HT-29 (cell line): Measurements from ENCODE around the gene MBD3L1. TPM values are rescaled to one million over a fixed set of nuclear protein-coding genes. Genes with fewer than 3 reads are reported as not detected.

ENCODE experiments used
- DNase-seq: peaks from one replicate; pipeline ENCODE4 v3.0.0-alpha.2; 2015; ENCODE audit warnings: low spot score
- total RNA-seq: library from RNA; depleted of rRNA; stranded (reverse); fragments of >200 nt; shearing (Covaris generic); gene quantifications from 2 replicates; pipeline ENCODE4 v1.2.3, GENCODE V29; 2014; rRNA removed

The MBD3L1 gene
- total RNA-seq, 1 experiment from 2014 or later: not detected

DNA sequence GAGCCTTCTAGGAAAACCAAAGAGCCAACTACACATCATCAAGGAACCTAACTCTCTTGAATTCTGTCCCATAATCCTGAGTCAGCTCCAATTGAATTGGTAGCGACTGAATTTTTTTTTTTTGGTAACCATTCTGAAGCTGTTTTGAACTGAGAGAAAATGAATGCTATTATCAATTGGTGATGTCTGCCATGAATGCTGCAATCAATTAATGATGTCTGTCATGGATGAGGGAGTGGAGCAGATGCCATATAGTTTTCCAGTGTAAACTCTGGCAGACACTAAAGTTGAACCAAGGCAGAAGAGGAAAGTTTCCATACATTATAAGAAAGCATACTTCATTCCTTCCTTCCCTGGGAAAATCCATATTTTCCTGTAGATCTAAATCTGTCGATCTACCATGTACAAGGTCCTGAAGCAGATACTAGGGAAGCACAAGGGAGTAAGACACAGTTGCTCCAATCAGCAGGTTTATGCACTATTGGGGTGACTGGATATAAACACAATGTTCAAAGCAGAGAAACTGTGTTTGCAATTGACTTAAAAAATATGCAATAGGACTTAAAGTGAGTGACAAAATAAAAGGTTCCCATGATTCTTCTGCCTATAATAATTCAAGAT is 48.8 kb downstream of the MBD3L1 start:
- DNase-seq: no peak

- no peak for DNase-seq
These were observed 49.3 kb downstream of the MBD3L1 start for GRCh38 chr19:8881512-8881911.

GRCh38 chr19:8884416-8884815 is 52.2 kb downstream of the MBD3L1 start:
- no peak for DNase-seq

DNA sequence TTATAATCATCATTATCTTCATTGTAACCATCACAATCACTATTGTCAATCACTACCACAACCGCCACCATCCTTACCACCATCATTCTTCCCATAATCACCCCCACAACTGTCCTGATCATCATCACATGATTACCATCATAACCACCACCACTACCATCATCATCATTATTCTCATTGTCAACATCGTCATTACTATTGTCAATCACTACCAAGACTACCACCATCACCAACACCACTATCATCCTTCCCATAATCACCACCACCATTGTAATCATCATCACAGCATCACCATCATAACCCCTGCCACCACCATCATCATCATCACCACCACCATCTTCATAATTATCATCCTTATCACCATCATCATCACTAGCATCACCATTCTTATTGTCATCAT is 55.2 kb downstream of the MBD3L1 start:
- no peak for DNase-seq

DNA sequence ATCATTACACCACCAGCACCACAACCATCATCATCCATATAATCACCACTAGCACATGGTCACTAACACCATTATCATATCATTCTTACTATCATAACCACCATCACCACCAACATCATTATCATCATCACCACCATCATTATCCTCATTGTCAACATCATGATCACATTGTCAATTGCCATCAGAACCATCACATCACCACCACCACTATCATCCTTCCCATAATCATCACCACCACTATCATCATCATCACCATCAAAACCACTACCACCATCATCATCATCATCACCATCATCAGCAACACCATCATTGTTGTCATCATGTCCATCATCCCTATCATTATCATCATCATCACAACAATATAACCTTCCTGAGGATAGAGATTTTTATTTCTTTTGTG is 58.1 kb downstream of the MBD3L1 start:
- DNase-seq: no peak

Other genes starting within 250 kb of the MBD3L1 start
- not detected in 2 replicates for gene ADAMTS10, start 221.7 kb upstream of the MBD3L1 start, total RNA-seq
- gene NFILZ, start 201.7 kb upstream of the MBD3L1 start, total RNA-seq: not detected in 2 replicates
- not detected in 2 replicates for gene ACTL9, start 133.6 kb upstream of the MBD3L1 start, total RNA-seq
- gene OR2Z1, start 110.7 kb upstream of the MBD3L1 start, total RNA-seq: not detected in 2 replicates
- 9.4 and 14.8 TPM in 2 replicates for gene ZNF558, start 73 bp upstream of the MBD3L1 start, total RNA-seq
- 0.03 TPM in 2 replicates for gene MUC16, start 178.0 kb downstream of the MBD3L1 start, total RNA-seq